ENCODE data around the gene TBX18. TPM values are rescaled to one million over a fixed set of nuclear protein-coding genes. Genes with fewer than 3 reads are reported as not detected.
A peak's percentile ranks its signal among the peaks of the same experiment; 100 is the strongest.

The TBX18 gene
- total RNA-seq, 2 experiments from 2014 or later: not detected

DNA sequence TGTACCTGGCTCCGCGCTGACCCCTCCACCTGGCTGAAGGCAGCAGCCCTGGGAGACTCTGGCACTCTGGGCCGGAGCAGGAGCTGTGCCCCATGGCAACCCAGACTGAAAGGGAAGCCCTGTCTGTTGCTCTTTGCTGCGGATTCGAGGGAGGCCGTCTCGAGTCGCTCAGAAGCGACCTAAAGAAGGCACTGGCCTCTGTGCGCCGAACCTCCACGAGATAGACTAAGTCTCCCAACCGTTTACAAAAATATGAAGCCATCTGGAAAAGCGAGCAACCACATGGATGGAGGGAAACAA is 10.5 kb upstream of the TBX18 start:
- H3K27me3 Mint-ChIP-seq: peaks cover 52% of the 10 kb centered on the region
- no peak overlapping the region for H3K4me3 Mint-ChIP-seq
- POLR2A ChIA-PET: interaction anchor here (0.8 kb wide), 1 partner anchor 42 kb away, joined by 3 read pairs; no protein-coding TSS in a partner anchor
- DNase-seq (no peak), ATAC-seq (no peak)
- TF ChIP-seq CTCF (IDR thresholded peaks at IDR 0.05): no peak
- H3K4me1 Mint-ChIP-seq (ENCODE audit: low read depth): no peaks in the 10 kb centered on the region
- CTCF ChIA-PET: interaction anchor here (0.6 to 1.4 kb wide), 3 partner anchors 13 to 347 kb away, joined by 3 to 4 read pairs (median 3); no protein-coding TSS in a partner anchor
- H3K27ac Mint-ChIP-seq: no peak overlapping the region
- H3K9me3 Mint-ChIP-seq: no peaks in the 10 kb centered on the region
- no peaks in the 10 kb centered on the region for H3K36me3 Mint-ChIP-seq (ENCODE audit: low read depth)
- intact Hi-C loops (cut with micrococcal nuclease): no loop called here

- TF ChIP-seq CTCF (IDR thresholded peaks at IDR 0.05): peak; percentile 53
- Mint-ChIP-seq H3K36me3 (ENCODE audit: low read depth) (no peaks in the 10 kb centered on the region), H3K9me3 (no peaks in the 10 kb centered on the region), H3K27me3 (peaks cover 56% of the 10 kb centered on the region), H3K4me1 (ENCODE audit: low read depth) (no peaks in the 10 kb centered on the region), H3K4me3 (no peak overlapping the region), H3K27ac (no peak overlapping the region)
- DNase-seq (peak; percentile 34), ATAC-seq (peak; percentile 49)
- CTCF ChIA-PET: interaction anchor here (0.6 to 1.4 kb wide), 4 partner anchors 10 to 347 kb away, joined by 3 to 4 read pairs (median 3); partner anchors contain the start of gene TBX18
- POLR2A ChIA-PET: interaction anchor here (0.8 kb wide), 1 partner anchor 42 kb away, joined by 3 read pairs; no protein-coding TSS in a partner anchor
- intact Hi-C loops (cut with micrococcal nuclease): no loop called here
Measured at GRCh38 chr6:84774157-84774984, 10.0 kb upstream of the TBX18 start.

DNA sequence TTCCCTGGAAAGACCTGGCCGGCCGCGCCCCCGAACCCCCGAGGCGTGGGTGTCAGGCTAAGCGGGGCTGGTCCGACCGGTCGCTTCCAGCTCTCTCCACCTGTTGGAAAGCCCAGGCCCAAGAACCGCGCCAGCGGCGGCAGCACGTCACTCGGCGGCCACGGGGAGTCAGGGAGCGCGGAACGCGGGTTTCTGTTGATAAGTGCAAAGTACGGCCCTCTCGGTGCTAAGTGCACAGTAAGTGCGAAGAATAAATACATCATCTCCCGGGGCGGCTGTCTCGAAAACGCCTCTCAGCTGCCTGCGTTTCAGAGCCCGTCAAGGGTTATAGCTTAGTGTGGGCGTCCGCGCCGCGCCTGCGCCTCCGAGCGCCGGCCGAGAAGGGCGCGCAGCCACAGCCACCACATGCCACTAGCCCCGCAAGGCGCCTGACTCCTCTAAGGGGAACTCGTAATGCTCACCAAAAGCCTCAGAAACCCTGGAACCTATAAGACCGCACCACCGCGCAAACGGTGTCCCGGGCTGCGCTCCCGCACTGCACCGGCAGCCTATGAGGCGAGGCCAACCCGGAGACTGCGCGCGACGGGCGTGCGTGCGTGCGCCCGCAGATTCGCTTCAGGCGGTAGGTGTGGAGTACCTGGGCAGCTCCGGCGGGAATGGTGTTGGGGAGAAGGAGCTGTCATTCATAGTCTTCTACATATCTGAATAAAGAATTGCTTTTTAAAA is 9.2 kb upstream of the TBX18 start:
- H3K4me3 Mint-ChIP-seq: no peak overlapping the region
- no peaks in the 10 kb centered on the region for H3K36me3 Mint-ChIP-seq (ENCODE audit: low read depth)

DNA sequence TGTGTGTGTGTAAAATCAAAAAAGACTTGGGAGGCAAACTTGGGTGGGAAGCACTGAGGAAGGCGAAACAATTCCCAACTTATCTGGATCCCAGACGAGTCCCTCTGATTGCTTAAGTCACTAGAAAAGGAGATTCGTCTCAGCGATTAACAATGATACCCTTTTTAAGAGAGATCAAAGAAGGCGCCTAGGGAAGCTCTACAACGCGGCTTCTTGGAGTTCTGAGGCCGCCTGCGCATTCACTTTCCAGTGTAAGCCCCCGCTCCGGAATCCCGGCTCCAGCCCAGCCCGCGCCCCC is 8.7 kb upstream of the TBX18 start:
- intact Hi-C loops (cut with micrococcal nuclease): no loop called here
- CTCF ChIA-PET: no interaction called here
- no peak for TF ChIP-seq CTCF (IDR thresholded peaks at IDR 0.05)

More for the DNA sequence above, 9.2 kb upstream of the TBX18 start:
- intact Hi-C loops (cut with micrococcal nuclease): no loop called here
- DNase-seq (peak; percentile 21), ATAC-seq (peak; percentile 20)
- H3K4me1 Mint-ChIP-seq (ENCODE audit: low read depth): no peaks in the 10 kb centered on the region
- H3K27me3 Mint-ChIP-seq: peaks cover 60% of the 10 kb centered on the region
- POLR2A ChIA-PET: no interaction called here
- H3K27ac Mint-ChIP-seq: no peak overlapping the region
- CTCF ChIA-PET: interaction anchor here (1.1 kb wide), 1 partner anchor 9 kb away, joined by 3 read pairs; the partner anchor contains the start of gene TBX18
- H3K9me3 Mint-ChIP-seq: no peaks in the 10 kb centered on the region
- no peak for TF ChIP-seq CTCF (IDR thresholded peaks at IDR 0.05)

More for the DNA sequence above, 8.7 kb upstream of the TBX18 start:
- Mint-ChIP-seq H3K9me3 (no peaks in the 10 kb centered on the region), H3K27ac (no peak overlapping the region), H3K4me3 (no peak overlapping the region), H3K4me1 (ENCODE audit: low read depth) (no peaks in the 10 kb centered on the region), H3K36me3 (ENCODE audit: low read depth) (no peaks in the 10 kb centered on the region), H3K27me3 (peaks cover 65% of the 10 kb centered on the region)
- no peak for ATAC-seq
- POLR2A ChIA-PET: no interaction called here
- DNase-seq: no peak
